Endodermal cell (in vitro differentiated cells): Measurements from ENCODE around the gene SIGLEC10. TPM values are rescaled to one million over a fixed set of nuclear protein-coding genes. Genes with fewer than 3 reads are reported as not detected.
A peak's percentile ranks its signal among the peaks of the same experiment; 100 is the strongest.

ENCODE experiments used
- DNase-seq: peaks from one replicate; pipeline ENCODE4 v3.0.0-alpha.2; 2017
- H3K27ac ChIP-seq: 2 replicates; pipeline ENCODE4 v1.5.1; 2013; ENCODE audit warnings: mild to moderate bottlenecking, low read depth, low read length, moderate library complexity
- H3K27me3 ChIP-seq: 2 replicates; pipeline ENCODE4 v1.6.1; 2013; ENCODE audit warnings: mild to moderate bottlenecking, low read length, moderate library complexity; ENCODE audit not compliant: insufficient read depth, control insufficient read depth, poor library complexity, severe bottlenecking
- H3K36me3 ChIP-seq: 2 replicates; pipeline ENCODE4 v1.7.0; 2013; ENCODE audit warnings: mild to moderate bottlenecking, low read length, moderate library complexity; ENCODE audit not compliant: control insufficient read depth, insufficient read depth
- H3K4me1 ChIP-seq: one replicate; pipeline ENCODE4 v1.7.0; 2013; ENCODE audit warnings: low read length; ENCODE audit not compliant: control insufficient read depth, insufficient read depth
- H3K4me3 ChIP-seq: 2 replicates; pipeline ENCODE4 v1.5.1; 2013; ENCODE audit warnings: mild to moderate bottlenecking, low read length, moderate library complexity
- H3K9ac ChIP-seq: 2 replicates; pipeline ENCODE4 v1.6.1; 2013; ENCODE audit warnings: mild to moderate bottlenecking, low read length, moderate library complexity; ENCODE audit not compliant: poor library complexity, severe bottlenecking; ENCODE audit errors: extremely low read depth
- H3K9me3 ChIP-seq: 2 replicates; pipeline ENCODE4 v1.6.1; 2013; ENCODE audit warnings: mild to moderate bottlenecking, low read length, moderate library complexity; ENCODE audit not compliant: control insufficient read depth
- H3K27ac Mint-ChIP-seq: 2 replicates; pipeline ENCODE4 v1.8.0; 2020; ENCODE audit warnings: mixed read lengths
- H3K27me3 Mint-ChIP-seq: 2 replicates; pipeline ENCODE4 v1.8.0; 2021; ENCODE audit warnings: mild to moderate bottlenecking, mixed read lengths; ENCODE audit not compliant: insufficient read depth
- H3K36me3 Mint-ChIP-seq: 2 replicates; pipeline ENCODE4 v1.8.0; 2020; ENCODE audit warnings: low read depth, mixed read lengths
- H3K4me1 Mint-ChIP-seq: 2 replicates; pipeline ENCODE4 v1.8.0; 2020; ENCODE audit warnings: mixed read lengths
- H3K4me3 Mint-ChIP-seq: 2 replicates; pipeline ENCODE4 v1.8.0; 2020; ENCODE audit warnings: mild to moderate bottlenecking, moderate library complexity, mixed read lengths
- H3K9me3 Mint-ChIP-seq: 2 replicates; pipeline ENCODE4 v1.8.0; 2020; ENCODE audit warnings: mild to moderate bottlenecking, mixed read lengths
- WGBS, 2 experiments: methylation state at CpG; one replicate each; pipeline versions ENCODE4 v1.1.5 to v1.1.7; 2013; ENCODE audit warnings: missing lambda C conversion rate in 2 of 2, mixed read lengths in 1 of 2; ENCODE audit not compliant: insufficient coverage in 1 of 2, insufficient read length in 1 of 2; 5-methylcytosine and 5-hydroxymethylcytosine counted together
- total RNA-seq, 2 donors: library from RNA; stranded (reverse); fragmentation: NEBNext Ultra II Directional in 1 of 2; extraction: Animal tissue kit (Norgen Biotek cat#: 25700) in 1 of 2; gene quantifications; 2 replicates in 1 of 2; 3 replicates in 1 of 2; pipeline ENCODE4 v1.2.1, GENCODE V29; 2021
- TF ChIP-seq, protein P1 (sequence below): fragments of 200-600 bp; sonication (generic); conservative IDR thresholded peaks from 2 replicates; pipeline ENCODE4 v1.5.0; 2021; ENCODE audit warnings: antibody characterized with exemption, mild to moderate bottlenecking

The SIGLEC10 gene
- total RNA-seq, 2 donors from 2014 or later, result not detected

DNA sequence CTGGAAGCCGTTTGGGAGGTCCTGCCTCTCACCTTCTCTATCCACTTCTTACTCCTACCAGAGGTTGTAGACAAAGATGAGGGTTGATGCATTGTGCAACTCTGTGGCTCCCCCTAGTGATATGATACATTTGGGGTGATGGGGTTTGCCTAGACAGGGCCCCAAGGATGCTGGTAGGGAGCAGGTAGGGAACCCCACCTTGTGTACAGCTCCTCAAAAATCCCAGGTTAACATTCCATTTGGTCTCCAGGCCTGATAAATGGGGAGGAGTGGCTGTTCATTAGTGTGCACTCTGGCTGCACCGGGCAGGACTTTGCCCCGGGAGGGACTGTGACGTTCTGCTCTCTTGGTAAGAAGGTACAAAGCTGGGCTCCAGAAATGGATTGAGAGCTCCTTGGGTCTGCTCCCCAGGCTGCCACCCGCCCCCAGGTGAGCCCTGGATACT is 21.6 kb upstream of the SIGLEC10 start:
- Mint-ChIP-seq H3K4me1 (no peaks in the 10 kb centered on the region), H3K36me3 (no peaks in the 10 kb centered on the region), H3K27ac (no peak overlapping the region), H3K4me3 (no peak overlapping the region), H3K27me3 (peaks cover 34% of the 10 kb centered on the region), H3K9me3 (no peaks in the 10 kb centered on the region)
- H3K4me1 ChIP-seq, result no peaks in the 10 kb centered on the region
- no peak overlapping the region for H3K4me3 ChIP-seq
- DNase-seq, result peak; percentile 54
- H3K27me3 ChIP-seq, result peaks cover 15% of the 10 kb centered on the region
- no peaks in the 10 kb centered on the region for H3K36me3 ChIP-seq
- 82 to 93% methylated on average over 4 to 5 of the region's 5 CpGs for WGBS, 2 experiments
- H3K27ac ChIP-seq, result no peak overlapping the region
- TF ChIP-seq, protein P1, sequence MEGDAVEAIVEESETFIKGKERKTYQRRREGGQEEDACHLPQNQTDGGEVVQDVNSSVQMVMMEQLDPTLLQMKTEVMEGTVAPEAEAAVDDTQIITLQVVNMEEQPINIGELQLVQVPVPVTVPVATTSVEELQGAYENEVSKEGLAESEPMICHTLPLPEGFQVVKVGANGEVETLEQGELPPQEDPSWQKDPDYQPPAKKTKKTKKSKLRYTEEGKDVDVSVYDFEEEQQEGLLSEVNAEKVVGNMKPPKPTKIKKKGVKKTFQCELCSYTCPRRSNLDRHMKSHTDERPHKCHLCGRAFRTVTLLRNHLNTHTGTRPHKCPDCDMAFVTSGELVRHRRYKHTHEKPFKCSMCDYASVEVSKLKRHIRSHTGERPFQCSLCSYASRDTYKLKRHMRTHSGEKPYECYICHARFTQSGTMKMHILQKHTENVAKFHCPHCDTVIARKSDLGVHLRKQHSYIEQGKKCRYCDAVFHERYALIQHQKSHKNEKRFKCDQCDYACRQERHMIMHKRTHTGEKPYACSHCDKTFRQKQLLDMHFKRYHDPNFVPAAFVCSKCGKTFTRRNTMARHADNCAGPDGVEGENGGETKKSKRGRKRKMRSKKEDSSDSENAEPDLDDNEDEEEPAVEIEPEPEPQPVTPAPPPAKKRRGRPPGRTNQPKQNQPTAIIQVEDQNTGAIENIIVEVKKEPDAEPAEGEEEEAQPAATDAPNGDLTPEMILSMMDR, result peak; percentile 54
- H3K9me3 ChIP-seq, result no peaks in the 10 kb centered on the region
- no peak overlapping the region for H3K9ac ChIP-seq

DNA sequence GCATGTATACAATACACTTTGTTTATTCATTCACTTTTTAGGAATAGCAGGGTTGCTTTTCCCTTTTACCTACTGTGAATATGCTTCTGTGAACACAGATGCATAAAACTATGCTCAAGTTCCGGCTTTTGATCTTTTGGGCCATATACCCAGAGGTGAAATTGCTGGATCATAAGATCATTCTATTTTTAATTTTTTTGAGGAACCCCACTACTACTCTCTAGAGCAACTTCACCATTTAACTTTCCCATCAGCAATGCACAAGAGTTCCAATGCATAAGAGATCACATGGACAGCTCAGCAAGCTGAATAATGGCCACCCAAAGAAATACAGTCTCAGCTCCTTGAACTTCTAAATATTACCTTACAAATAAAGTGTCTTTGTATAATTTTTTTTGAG is 17.0 kb upstream of the SIGLEC10 start:
- no peak overlapping the region for H3K27ac Mint-ChIP-seq
- H3K36me3 ChIP-seq, result no peaks in the 10 kb centered on the region
- H3K4me3 ChIP-seq, result no peak overlapping the region
- no peaks in the 10 kb centered on the region for H3K9me3 ChIP-seq
- TF ChIP-seq, protein P1, result no peak
- no peaks in the 10 kb centered on the region for H3K36me3 Mint-ChIP-seq
- DNase-seq, result no peak
- H3K9ac ChIP-seq, result no peak overlapping the region
- no peaks in the 10 kb centered on the region for H3K9me3 Mint-ChIP-seq
- no peaks in the 10 kb centered on the region for H3K4me1 ChIP-seq
- H3K27me3 ChIP-seq, result peaks cover 15% of the 10 kb centered on the region
- no peaks in the 10 kb centered on the region for H3K4me1 Mint-ChIP-seq
- 84% methylated on average over 1 of the region's 1 CpG; no CpG with 5 or more reads in 1 of the 2 experiments for WGBS, 2 experiments
- no peak overlapping the region for H3K27ac ChIP-seq
- H3K27me3 Mint-ChIP-seq, result peaks cover 26% of the 10 kb centered on the region
- H3K4me3 Mint-ChIP-seq, result no peak overlapping the region

DNA sequence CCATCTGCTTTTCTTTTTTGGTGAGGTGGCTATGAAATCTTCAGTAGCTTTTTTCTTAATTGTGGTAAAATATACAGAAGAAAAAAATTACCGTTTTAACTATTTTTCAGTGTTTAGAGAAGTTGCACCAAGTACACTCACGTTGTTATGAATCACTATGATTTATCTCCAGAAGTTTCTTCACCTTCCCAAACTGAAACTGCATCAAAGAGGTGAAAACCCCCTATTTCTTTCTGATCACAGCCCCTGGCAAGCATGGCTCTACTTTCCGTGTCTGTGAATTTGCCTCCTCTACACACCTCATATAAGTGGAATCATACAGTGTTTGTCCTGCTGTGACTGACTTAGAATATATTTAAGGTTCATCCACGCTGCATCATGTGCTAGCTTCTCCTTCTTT is 15.6 kb upstream of the SIGLEC10 start:
- DNase-seq, result no peak
- Histone ChIP-seq H3K27ac (no peak overlapping the region), H3K9ac (no peak overlapping the region), H3K27me3 (peaks cover 15% of the 10 kb centered on the region), H3K4me1 (no peaks in the 10 kb centered on the region), H3K4me3 (no peak overlapping the region), H3K9me3 (no peaks in the 10 kb centered on the region), H3K36me3 (no peaks in the 10 kb centered on the region)
- Mint-ChIP-seq H3K27ac (no peak overlapping the region), H3K9me3 (no peaks in the 10 kb centered on the region), H3K27me3 (peaks cover 35% of the 10 kb centered on the region), H3K36me3 (no peaks in the 10 kb centered on the region), H3K4me3 (no peak overlapping the region), H3K4me1 (no peaks in the 10 kb centered on the region)
- 78 to 84% methylated on average over 1 to 4 of the region's 4 CpGs for WGBS, 2 experiments
- TF ChIP-seq, protein P1, result no peak
